NT2/D1 (cell line): ENCODE data around the gene RAB40C.

Experiments used
- SUZ12 ChIP-seq: IDR thresholded peaks from 2 replicates; pipeline ENCODE4 v1.6.1; 2011; ENCODE audit not compliant: insufficient read length, insufficient read depth; ENCODE audit errors: extremely low read depth
- YY1 ChIP-seq: IDR thresholded peaks from 2 replicates; pipeline ENCODE4 v1.6.1; 2011; ENCODE audit not compliant: insufficient read length, insufficient read depth
- ZNF274 ChIP-seq: IDR thresholded peaks from 2 replicates; pipeline ENCODE4 v1.6.1; 2011; ENCODE audit warnings: mild to moderate bottlenecking, low read depth, low read length

DNA sequence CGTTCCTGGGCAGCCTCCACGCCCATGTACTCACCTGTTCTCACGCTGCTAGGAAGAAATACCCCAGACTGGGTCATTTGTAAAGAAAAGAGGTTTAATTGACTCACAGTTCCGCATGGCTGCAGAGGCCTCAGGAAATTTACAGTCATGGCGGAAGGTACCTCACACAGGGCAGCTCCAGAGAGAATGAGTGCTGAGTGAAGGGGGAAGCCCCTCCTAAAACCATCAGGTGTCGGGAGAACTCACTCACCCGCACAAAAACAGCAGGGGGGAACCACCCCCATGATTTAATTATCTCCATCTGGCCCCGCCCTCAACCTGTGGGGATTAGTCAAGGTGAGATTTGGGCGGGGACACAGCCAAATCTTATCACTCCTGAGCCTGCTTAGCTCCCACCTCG lies 18.2 kb downstream of the RAB40C start:
- TF ChIP-seq YY1 (no peak), ZNF274 (no peak), SUZ12 (no peak)
